K562 (cell line): ENCODE data around the gene BDP1. TPM values are rescaled to one million over a fixed set of nuclear protein-coding genes. Genes with fewer than 3 reads are reported as not detected.

ENCODE experiments used
- CC2D1A ChIP-seq: fragments of 450-650 bp; IDR thresholded peaks from 2 replicates; pipeline ENCODE4 v1.6.1; 2017; ENCODE audit warnings: mild to moderate bottlenecking
- HDAC3 ChIP-seq: fragments of 450-650 bp; IDR thresholded peaks from 2 replicates; pipeline ENCODE4 v1.6.1; 2018; ENCODE audit warnings: borderline replicate concordance, mild to moderate bottlenecking, moderate library complexity; ENCODE audit not compliant: partially characterized antibody
- MAZ ChIP-seq, 2 experiments: fragments of 450-650 bp in 1 of 2; sonication (generic) in 1 of 2; formaldehyde crosslinking; IDR thresholded peaks in 1 of 2; conservative IDR thresholded peaks in 1 of 2; 2 replicates each; pipeline versions ENCODE4 v1.4.0 to v1.5.0; 2020; ENCODE audit warnings: mild to moderate bottlenecking in 1 of 2, missing genetic modification reagents in 1 of 2
- SMAD2 ChIP-seq: fragments of 150-350 bp; IDR thresholded peaks from 2 replicates; pipeline ENCODE4 v1.6.1; 2014; ENCODE audit warnings: low read depth, mild to moderate bottlenecking, low read length
- polyA plus RNA-seq, 8 experiments: library from polyadenylated mRNA; depleted of rRNA in 4 of 8; stranded (reverse) in 5 of 8; unstranded in 3 of 8; fragments of >200 nt; fragmentation: Nextera tagmentation in 2 of 8; fragmentation: Illumina TruSeq in 1 of 8; extraction: Ambion mirVana in 2 of 8; extraction: Trizol in 1 of 8; gene quantifications; 2 replicates each; pipeline versions ENCODE4 v1.2.1 to v1.2.3, GENCODE V29; 2011 to 2014; ENCODE audit warnings: inconsistent platforms in 1 of 8, missing spikeins in 1 of 8
- total RNA-seq, 7 experiments: library from RNA; depleted of rRNA in 6 of 7; stranded (reverse); fragments of >200 nt in 6 of 7; fragmentation: Illumina TruSeq in 2 of 7; extraction: Trizol in 2 of 7; gene quantifications; 2 replicates each; pipeline versions ENCODE4 v1.2.1 to v1.2.3, GENCODE V29; 2011 to 2021; ENCODE audit warnings: low replicate concordance in 1 of 7
- TF ChIP-seq, protein P1 (sequence below): sonication (generic); formaldehyde crosslinking; IDR thresholded peaks from 2 replicates; pipeline ENCODE4 v1.4.0; 2020; ENCODE audit warnings: mild to moderate bottlenecking, missing genetic modification reagents
- TF ChIP-seq, protein P2 (sequence below), 2 experiments: fragments of 450-650 bp in 1 of 2; sonication (generic) in 1 of 2; formaldehyde crosslinking in 1 of 2; IDR thresholded peaks; 2 replicates each; pipeline versions ENCODE4 v1.7.1 to v1.9.0; 2016 to 2022; ENCODE audit warnings: inconsistent platforms in 1 of 2, mild to moderate bottlenecking in 1 of 2, missing genetic modification reagents in 1 of 2

The BDP1 gene
- total and polyA plus RNA-seq, 9 of the 15 experiments (the other 6 are each of a cell fraction or from before 2014, with no cell fraction given), result 6.9 to 47.3 (median 23.9) TPM

DNA sequence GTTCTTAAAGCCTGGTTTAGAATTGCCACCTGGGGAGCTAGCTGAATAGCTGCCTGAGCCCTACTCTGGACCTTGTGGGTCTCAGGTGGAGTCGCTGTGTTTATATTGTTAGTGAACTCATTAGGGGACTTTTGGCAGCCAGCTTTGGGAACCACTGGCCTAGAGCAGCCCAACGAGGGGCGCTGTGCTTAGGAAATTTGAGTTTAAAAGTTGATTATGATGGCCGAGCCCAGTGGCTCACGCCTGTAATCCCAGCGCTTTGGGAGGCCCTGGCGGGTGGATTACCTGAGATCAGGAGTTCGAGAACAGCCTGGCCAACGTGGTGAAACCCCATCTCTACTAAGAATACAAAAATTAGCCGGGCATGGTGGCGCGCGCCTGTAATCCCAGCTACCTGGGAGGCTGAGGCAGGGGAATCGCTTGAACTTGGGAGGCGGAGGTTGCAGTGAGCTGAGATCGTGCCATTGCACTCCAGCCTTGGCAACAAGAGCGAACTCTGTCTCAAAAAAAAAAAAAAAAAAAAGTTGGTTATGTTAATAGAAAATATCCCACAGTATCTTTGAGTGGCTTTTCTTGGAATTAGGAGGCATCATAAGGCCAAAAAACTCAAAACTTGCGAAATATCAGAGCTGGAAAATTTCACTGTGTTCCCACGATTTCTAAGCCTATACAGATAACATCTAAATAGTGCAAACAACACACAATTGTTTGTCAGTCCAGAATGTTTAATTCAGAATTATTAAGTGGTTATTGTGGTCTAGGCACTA is 132.5 kb downstream of the BDP1 start (continued):
- TF ChIP-seq, protein P1, sequence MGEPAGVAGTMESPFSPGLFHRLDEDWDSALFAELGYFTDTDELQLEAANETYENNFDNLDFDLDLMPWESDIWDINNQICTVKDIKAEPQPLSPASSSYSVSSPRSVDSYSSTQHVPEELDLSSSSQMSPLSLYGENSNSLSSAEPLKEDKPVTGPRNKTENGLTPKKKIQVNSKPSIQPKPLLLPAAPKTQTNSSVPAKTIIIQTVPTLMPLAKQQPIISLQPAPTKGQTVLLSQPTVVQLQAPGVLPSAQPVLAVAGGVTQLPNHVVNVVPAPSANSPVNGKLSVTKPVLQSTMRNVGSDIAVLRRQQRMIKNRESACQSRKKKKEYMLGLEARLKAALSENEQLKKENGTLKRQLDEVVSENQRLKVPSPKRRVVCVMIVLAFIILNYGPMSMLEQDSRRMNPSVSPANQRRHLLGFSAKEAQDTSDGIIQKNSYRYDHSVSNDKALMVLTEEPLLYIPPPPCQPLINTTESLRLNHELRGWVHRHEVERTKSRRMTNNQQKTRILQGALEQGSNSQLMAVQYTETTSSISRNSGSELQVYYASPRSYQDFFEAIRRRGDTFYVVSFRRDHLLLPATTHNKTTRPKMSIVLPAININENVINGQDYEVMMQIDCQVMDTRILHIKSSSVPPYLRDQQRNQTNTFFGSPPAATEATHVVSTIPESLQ, result 0 out of 2 replicates have a peak, but pooled peaks have one; percentile 14
- TF ChIP-seq HDAC3, result peak; percentile 13
- 0 out of 2 replicates have a peak, but pooled peaks have one; percentile 37 for TF ChIP-seq CC2D1A
- TF ChIP-seq SMAD2, result no peak
- TF ChIP-seq, protein P2, sequence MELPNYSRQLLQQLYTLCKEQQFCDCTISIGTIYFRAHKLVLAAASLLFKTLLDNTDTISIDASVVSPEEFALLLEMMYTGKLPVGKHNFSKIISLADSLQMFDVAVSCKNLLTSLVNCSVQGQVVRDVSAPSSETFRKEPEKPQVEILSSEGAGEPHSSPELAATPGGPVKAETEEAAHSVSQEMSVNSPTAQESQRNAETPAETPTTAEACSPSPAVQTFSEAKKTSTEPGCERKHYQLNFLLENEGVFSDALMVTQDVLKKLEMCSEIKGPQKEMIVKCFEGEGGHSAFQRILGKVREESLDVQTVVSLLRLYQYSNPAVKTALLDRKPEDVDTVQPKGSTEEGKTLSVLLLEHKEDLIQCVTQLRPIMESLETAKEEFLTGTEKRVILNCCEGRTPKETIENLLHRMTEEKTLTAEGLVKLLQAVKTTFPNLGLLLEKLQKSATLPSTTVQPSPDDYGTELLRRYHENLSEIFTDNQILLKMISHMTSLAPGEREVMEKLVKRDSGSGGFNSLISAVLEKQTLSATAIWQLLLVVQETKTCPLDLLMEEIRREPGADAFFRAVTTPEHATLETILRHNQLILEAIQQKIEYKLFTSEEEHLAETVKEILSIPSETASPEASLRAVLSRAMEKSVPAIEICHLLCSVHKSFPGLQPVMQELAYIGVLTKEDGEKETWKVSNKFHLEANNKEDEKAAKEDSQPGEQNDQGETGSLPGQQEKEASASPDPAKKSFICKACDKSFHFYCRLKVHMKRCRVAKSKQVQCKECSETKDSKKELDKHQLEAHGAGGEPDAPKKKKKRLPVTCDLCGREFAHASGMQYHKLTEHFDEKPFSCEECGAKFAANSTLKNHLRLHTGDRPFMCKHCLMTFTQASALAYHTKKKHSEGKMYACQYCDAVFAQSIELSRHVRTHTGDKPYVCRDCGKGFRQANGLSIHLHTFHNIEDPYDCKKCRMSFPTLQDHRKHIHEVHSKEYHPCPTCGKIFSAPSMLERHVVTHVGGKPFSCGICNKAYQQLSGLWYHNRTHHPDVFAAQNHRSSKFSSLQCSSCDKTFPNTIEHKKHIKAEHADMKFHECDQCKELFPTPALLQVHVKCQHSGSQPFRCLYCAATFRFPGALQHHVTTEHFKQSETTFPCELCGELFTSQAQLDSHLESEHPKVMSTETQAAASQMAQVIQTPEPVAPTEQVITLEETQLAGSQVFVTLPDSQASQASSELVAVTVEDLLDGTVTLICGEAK (IDR thresholded peaks at IDR 0.05), result no peak
- TF ChIP-seq, protein P2 (CRISPR knock-in tag; IDR thresholded peaks at IDR 0.05), result no peak
- TF ChIP-seq MAZ (CRISPR knock-in tag; conservative IDR thresholded peaks at IDR 0.05 in 1 of 2, IDR thresholded peaks at IDR 0.05 in 1 of 2), result no peak
